Transverse colon (tissue), 4 donors: ENCODE results near the gene ZSWIM1.

Source experiments
- CTCF ChIP-seq, 5 experiments: fragments of 200-600 bp in 3 of 5; fragments of 450-650 bp in 2 of 5; sonication (generic) in 3 of 5; IDR thresholded peaks; 1 replicate in 2 of 5; 2 replicates in 3 of 5; pipeline ENCODE4 v1.5.1; 2016 to 2017; ENCODE audit warnings: antibody characterized with exemption in 5 of 5, inconsistent platforms in 3 of 5, mild to moderate bottlenecking in 2 of 5, moderate library complexity in 1 of 5
- POLR2AphosphoS5 ChIP-seq, 3 donors: sonication (generic); formaldehyde crosslinking; IDR thresholded peaks; one replicate each; pipeline ENCODE4 v1.6.1; 2016; ENCODE audit warnings: antibody characterized with exemption in 3 of 3

GRCh38 chr20:45893831-45894230 is 12.8 kb downstream of the ZSWIM1 start:
- TF ChIP-seq CTCF (IDR thresholded peaks at IDR 0.05) (no peak), POLR2AphosphoS5 (IDR thresholded peaks at IDR 0.05) (no peak)
